HG03432 (cell line): ENCODE results near the gene ERVK3-1.

Source experiments
- ATAC-seq: cut with Tn5 transposase; IDR thresholded peaks from one replicate; pipeline ENCODE4 v1.9.1; 2021; ENCODE audit warnings: mild to moderate bottlenecking, moderate library complexity; ENCODE audit not compliant: unreplicated experiment

The ERVK3-1 gene

DNA sequence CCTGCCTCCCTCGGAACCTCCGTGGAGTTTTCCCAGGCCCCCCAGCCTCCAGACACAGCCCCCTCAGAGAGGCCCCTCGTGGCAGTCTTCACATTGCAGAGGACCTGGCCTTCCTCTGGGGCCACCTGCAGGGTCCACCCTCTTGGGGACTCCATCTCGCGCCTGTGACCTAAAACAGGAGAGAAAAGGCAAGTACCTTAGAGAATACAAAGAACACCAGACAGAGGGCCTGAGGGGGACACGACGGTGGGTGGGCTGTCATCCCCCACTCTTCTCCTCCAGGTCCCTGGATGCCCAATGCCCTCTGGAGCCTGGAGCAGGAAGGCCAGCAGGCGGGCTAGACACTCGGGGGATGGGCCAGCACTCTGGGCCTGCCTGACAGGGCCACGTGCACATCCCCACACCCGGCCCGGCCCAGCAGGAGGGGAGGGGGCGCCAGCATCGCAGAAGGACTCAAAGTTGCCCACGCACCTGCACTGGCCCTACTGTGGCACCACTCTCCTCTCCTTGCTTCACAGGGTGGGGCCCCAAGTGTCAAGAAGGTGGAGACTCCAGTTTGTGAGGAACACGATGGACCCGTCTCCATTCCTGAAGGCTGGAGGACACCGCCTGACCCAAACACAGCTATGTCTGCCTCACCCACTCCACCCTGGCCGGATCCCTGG, 52.4 kb downstream of the ERVK3-1 start:
- no peak for ATAC-seq

DNA sequence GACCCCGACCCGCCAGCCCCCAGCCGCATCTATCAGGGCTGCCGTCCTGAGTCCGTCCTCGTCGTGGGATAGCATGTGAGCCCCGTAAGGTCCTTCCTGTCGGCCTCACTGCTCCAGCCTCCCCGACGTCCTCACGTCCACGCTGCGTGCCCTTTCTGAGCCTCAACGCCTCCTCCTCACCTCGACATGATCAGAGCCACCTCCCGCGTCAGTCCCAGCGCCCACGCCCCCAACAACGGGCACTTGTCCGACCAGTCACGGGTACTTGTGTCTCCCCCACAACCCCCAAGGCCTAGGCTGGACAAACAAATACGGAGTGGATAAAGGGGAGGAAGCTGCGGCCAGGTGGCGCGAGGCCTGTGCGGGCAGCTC, 56.7 kb downstream of the ERVK3-1 start:
- peak; percentile 13 for ATAC-seq

DNA sequence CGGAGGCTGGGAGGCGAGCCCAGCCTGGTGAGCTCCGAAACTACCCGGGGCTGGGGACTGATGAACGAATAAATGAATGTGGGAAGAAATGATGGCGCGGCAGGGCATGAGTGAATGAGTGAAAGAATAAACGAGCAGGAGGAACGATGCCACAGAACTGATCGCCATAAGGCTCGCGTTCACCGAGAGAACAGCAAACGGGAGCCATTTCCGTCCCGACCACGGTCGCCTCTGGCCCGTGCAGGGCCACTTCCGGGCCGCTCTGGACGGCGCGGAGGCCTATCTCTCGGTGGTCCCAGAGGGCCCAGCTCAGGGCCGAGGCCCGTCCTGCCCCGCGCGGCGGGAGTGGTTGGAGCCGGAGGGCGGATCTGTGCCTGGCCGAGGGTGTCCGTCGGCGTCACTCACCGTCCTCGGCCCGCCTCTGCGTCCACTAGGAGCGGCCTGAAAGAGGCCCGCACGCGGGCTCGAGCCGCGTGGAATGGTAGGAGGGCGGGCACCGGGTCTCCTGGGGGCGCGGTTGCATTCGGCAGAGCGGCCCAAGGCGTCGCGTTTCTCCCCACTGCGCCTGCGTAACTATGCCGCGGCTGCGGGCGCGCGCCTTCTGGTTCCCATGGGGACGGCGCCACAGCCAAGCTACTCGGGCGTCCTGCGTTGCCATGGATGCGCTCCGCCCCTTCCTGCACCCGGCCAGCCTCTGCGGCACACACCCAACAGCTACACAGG, 57.3 kb downstream of the ERVK3-1 start, which contains the start of gene ZNF497:
Gene ZNF497, minus strand, starts transcription at position 480 of the 723 bp plus-strand sequence. CDS start 5,116 bp downstream, outside the sequence.
- ATAC-seq = peak; percentile 88

DNA sequence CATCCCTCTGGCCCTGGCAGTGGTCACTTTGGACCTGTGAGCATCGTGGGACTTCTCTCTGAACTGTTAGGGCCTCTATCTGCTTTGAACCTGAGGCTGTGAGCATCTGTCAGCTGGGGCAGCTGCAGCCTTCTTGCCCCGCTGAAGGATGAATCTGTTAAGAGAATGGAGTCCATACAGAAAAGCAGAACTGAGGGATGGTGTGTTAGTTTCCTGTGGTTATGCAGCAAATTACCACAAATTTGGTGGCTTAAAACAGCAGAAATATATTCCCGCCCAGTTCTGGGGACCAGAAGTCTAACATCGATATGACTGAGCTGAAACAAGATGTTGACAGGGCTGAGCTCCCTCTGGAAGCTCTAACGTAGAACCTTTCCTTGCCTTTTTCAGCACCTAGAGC, 59.0 kb downstream of the ERVK3-1 start:
- no peak for ATAC-seq
